Hepatocyte (in vitro differentiated cells): ENCODE results near the gene MYH7. TPM values are rescaled to one million over a fixed set of nuclear protein-coding genes. Genes with fewer than 3 reads are reported as not detected.
A peak's percentile ranks its signal among the peaks of the same experiment; 100 is the strongest.

Source experiments
- DNase-seq: peaks from one replicate; pipeline ENCODE4 v3.0.0-alpha.2; 2016; ENCODE audit warnings: low spot score
- H2AFZ ChIP-seq: fragments of 200-600 bp; sonication (generic); 2 replicates; pipeline ENCODE4 v1.6.0; 2016; ENCODE audit warnings: antibody characterized with exemption, mild to moderate bottlenecking
- H3K27ac ChIP-seq: fragments of 200-600 bp; sonication (generic); 2 replicates; pipeline ENCODE4 v1.5.1; 2016; ENCODE audit warnings: mild to moderate bottlenecking
- H3K27me3 ChIP-seq: fragments of 200-600 bp; sonication (generic); 2 replicates; pipeline ENCODE4 v1.6.1; 2016
- H3K36me3 ChIP-seq: fragments of 200-600 bp; sonication (generic); replicated peaks from 2 replicates; pipeline ENCODE4 v1.5.1; 2016; ENCODE audit warnings: low read depth; ENCODE audit not compliant: insufficient read depth
- H3K4me1 ChIP-seq: fragments of 200-600 bp; sonication (generic); 2 replicates; pipeline ENCODE4 v1.5.1; 2016; ENCODE audit warnings: mild to moderate bottlenecking, moderate library complexity; ENCODE audit not compliant: insufficient read depth
- H3K4me2 ChIP-seq: fragments of 200-600 bp; sonication (generic); 2 replicates; pipeline ENCODE4 v1.6.0; 2016
- H3K4me3 ChIP-seq: fragments of 200-600 bp; sonication (generic); 2 replicates; pipeline ENCODE4 v1.5.1; 2016; ENCODE audit warnings: mild to moderate bottlenecking
- H3K79me2 ChIP-seq: fragments of 200-600 bp; sonication (generic); 2 replicates; pipeline ENCODE4 v1.6.0; 2017; ENCODE audit warnings: mild to moderate bottlenecking
- H3K9me2 ChIP-seq: fragments of 200-600 bp; sonication (generic); replicated peaks from 2 replicates; pipeline ENCODE4 v1.6.0; 2017; ENCODE audit warnings: mild to moderate bottlenecking; ENCODE audit not compliant: insufficient read depth
- H3K9me3 ChIP-seq: fragments of 200-600 bp; sonication (generic); 2 replicates; pipeline ENCODE4 v1.5.1; 2016; ENCODE audit warnings: low read depth, mild to moderate bottlenecking
- H4K20me1 ChIP-seq: fragments of 200-600 bp; sonication (generic); 2 replicates; pipeline ENCODE4 v1.6.0; 2016; ENCODE audit warnings: mild to moderate bottlenecking; ENCODE audit not compliant: insufficient read depth, poor library complexity, severe bottlenecking
- CTCF ChIP-seq: fragments of 200-600 bp; sonication (generic); IDR thresholded peaks from 2 replicates; pipeline ENCODE4 v1.5.1; 2016; ENCODE audit warnings: antibody characterized with exemption, mild to moderate bottlenecking; ENCODE audit not compliant: poor library complexity
- EZH2 ChIP-seq: fragments of 200-600 bp; sonication (generic); IDR thresholded peaks from 2 replicates; pipeline ENCODE4 v1.6.1; 2016; ENCODE audit warnings: antibody characterized with exemption, mild to moderate bottlenecking, borderline replicate concordance
- EZH2phosphoT487 ChIP-seq: fragments of 200-600 bp; sonication (generic); IDR thresholded peaks from one replicate; pipeline ENCODE4 v1.6.1; 2018; ENCODE audit warnings: antibody characterized with exemption, mild to moderate bottlenecking, low read depth, moderate library complexity; ENCODE audit not compliant: unreplicated experiment, severe bottlenecking
- WGBS: methylation state at CpG from one replicate; pipeline ENCODE4 v1.1.6; 2016; ENCODE audit warnings: low lambda C conversion rate; ENCODE audit errors: missing lambda C conversion rate; 5-methylcytosine and 5-hydroxymethylcytosine counted together
- polyA plus RNA-seq: library from polyadenylated mRNA; unstranded; fragments of >200 nt; fragmentation: Nextera tagmentation; extraction: Ambion mirVana; gene quantifications from 2 replicates; pipeline ENCODE4 v1.2.1, GENCODE V29; 2016
- total RNA-seq: library from RNA; depleted of rRNA; stranded (reverse); fragments of >200 nt; gene quantifications from 2 replicates; pipeline ENCODE4 v1.2.3, GENCODE V29; 2014

The MYH7 gene
- total and polyA plus RNA-seq, 2 experiments from 2014 or later = not detected

- no peak overlapping the region for H3K4me3 ChIP-seq
- no peaks in the 10 kb centered on the region for H3K79me2 ChIP-seq
- WGBS = 33% methylated on average over 1 of the region's 1 CpG
- no peaks in the 10 kb centered on the region for H3K36me3 ChIP-seq
- no peaks in the 10 kb centered on the region for H3K9me3 ChIP-seq
- H3K4me2 ChIP-seq = no peak overlapping the region
- DNase-seq = no peak
- no peaks in the 10 kb centered on the region for H3K27me3 ChIP-seq
- no peaks in the 10 kb centered on the region for H4K20me1 ChIP-seq
- H2AFZ ChIP-seq = no peak overlapping the region
- H3K9me2 ChIP-seq = no peaks in the 10 kb centered on the region
- TF ChIP-seq EZH2phosphoT487 (no peak), EZH2 (no peak)
- peaks cover 11% of the 10 kb centered on the region for H3K4me1 ChIP-seq
- peak overlapping the region; percentile 19 for H3K27ac ChIP-seq
These were observed 19.0 kb upstream of the MYH7 start for GRCh38 chr14:23454445-23454856.

GRCh38 chr14:23452237-23452636, 16.8 kb upstream of the MYH7 start:
- WGBS = 92% methylated on average over 2 of the region's 2 CpGs
- Histone ChIP-seq H4K20me1 (no peaks in the 10 kb centered on the region), H2AFZ (no peak overlapping the region), H3K79me2 (no peaks in the 10 kb centered on the region), H3K36me3 (no peaks in the 10 kb centered on the region), H3K27me3 (no peaks in the 10 kb centered on the region), H3K27ac (no peak overlapping the region), H3K9me2 (no peaks in the 10 kb centered on the region), H3K4me2 (no peak overlapping the region), H3K4me1 (peaks cover 11% of the 10 kb centered on the region), H3K9me3 (no peaks in the 10 kb centered on the region), H3K4me3 (no peak overlapping the region)
- no peak for DNase-seq
- TF ChIP-seq CTCF (no peak), EZH2phosphoT487 (no peak), EZH2 (no peak)

- 54% methylated on average over 2 of the region's 2 CpGs for WGBS
- no peak for DNase-seq
- H3K36me3 ChIP-seq = no peaks in the 10 kb centered on the region
These were observed 14.9 kb upstream of the MYH7 start for GRCh38 chr14:23450379-23450778.

GRCh38 chr14:23449314-23449713, 13.9 kb upstream of the MYH7 start:
- Histone ChIP-seq H3K4me3 (no peak overlapping the region), H2AFZ (no peak overlapping the region), H3K4me2 (no peak overlapping the region), H3K79me2 (no peaks in the 10 kb centered on the region), H3K9me2 (no peaks in the 10 kb centered on the region), H3K27ac (no peak overlapping the region), H3K9me3 (no peaks in the 10 kb centered on the region), H4K20me1 (no peaks in the 10 kb centered on the region), H3K27me3 (no peaks in the 10 kb centered on the region), H3K4me1 (peaks cover 20% of the 10 kb centered on the region), H3K36me3 (no peaks in the 10 kb centered on the region)
- no peak for DNase-seq
- no peak for TF ChIP-seq EZH2phosphoT487
- no peak for TF ChIP-seq CTCF
- no peak for TF ChIP-seq EZH2
- 83% methylated on average over 1 of the region's 1 CpG for WGBS

More at GRCh38 chr14:23450379-23450778, 14.9 kb upstream of the MYH7 start:
- H2AFZ ChIP-seq = no peak overlapping the region
- H3K4me3 ChIP-seq = no peak overlapping the region
- no peaks in the 10 kb centered on the region for H3K27me3 ChIP-seq
- peaks cover 20% of the 10 kb centered on the region for H3K4me1 ChIP-seq
- no peaks in the 10 kb centered on the region for H3K9me3 ChIP-seq
- no peak overlapping the region for H3K27ac ChIP-seq
- no peak for TF ChIP-seq CTCF
- no peak for TF ChIP-seq EZH2phosphoT487
- no peak for TF ChIP-seq EZH2
- no peaks in the 10 kb centered on the region for H3K79me2 ChIP-seq
- no peak overlapping the region for H3K4me2 ChIP-seq
- H4K20me1 ChIP-seq = no peaks in the 10 kb centered on the region
- H3K9me2 ChIP-seq = no peaks in the 10 kb centered on the region
